ENCODE data around the gene PDSS1. TPM values are rescaled to one million over a fixed set of nuclear protein-coding genes. Genes with fewer than 3 reads are reported as not detected.
A peak's percentile ranks its signal among the peaks of the same experiment; 100 is the strongest.

PDSS1 gene
- total and polyA plus RNA-seq, 4 donors: 6.0 to 7.6 (median 7.1) TPM

DNA sequence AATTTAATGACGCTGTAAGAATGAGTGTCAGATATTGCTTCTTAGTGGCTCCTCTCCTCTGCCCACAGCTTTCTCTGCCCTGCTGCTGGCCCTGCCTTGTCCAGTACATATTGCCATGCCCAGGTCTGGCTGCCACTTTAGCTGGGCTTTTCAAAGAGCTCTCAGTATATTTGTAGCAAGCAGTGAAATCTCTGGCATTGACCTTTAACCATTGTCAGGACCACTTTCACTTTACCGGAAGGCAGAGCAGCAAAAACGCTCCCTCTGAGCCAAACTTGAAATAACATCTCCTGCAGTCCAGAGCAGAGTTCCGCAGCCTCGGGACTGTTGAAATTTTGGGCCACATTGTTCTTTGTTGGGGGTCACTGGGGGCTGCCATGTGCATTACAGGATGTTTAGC, 13.8 kb downstream of the PDSS1 start (continued):
- peak in 1 of 2 donors; percentile 39 for TF ChIP-seq GABPA (IDR thresholded peaks at IDR 0.05 in 1 of 2, conservative IDR thresholded peaks at IDR 0.05 in 1 of 2)
- TF ChIP-seq, protein P1, sequence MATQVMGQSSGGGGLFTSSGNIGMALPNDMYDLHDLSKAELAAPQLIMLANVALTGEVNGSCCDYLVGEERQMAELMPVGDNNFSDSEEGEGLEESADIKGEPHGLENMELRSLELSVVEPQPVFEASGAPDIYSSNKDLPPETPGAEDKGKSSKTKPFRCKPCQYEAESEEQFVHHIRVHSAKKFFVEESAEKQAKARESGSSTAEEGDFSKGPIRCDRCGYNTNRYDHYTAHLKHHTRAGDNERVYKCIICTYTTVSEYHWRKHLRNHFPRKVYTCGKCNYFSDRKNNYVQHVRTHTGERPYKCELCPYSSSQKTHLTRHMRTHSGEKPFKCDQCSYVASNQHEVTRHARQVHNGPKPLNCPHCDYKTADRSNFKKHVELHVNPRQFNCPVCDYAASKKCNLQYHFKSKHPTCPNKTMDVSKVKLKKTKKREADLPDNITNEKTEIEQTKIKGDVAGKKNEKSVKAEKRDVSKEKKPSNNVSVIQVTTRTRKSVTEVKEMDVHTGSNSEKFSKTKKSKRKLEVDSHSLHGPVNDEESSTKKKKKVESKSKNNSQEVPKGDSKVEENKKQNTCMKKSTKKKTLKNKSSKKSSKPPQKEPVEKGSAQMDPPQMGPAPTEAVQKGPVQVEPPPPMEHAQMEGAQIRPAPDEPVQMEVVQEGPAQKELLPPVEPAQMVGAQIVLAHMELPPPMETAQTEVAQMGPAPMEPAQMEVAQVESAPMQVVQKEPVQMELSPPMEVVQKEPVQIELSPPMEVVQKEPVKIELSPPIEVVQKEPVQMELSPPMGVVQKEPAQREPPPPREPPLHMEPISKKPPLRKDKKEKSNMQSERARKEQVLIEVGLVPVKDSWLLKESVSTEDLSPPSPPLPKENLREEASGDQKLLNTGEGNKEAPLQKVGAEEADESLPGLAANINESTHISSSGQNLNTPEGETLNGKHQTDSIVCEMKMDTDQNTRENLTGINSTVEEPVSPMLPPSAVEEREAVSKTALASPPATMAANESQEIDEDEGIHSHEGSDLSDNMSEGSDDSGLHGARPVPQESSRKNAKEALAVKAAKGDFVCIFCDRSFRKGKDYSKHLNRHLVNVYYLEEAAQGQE (IDR thresholded peaks at IDR 0.05): no peak

DNA sequence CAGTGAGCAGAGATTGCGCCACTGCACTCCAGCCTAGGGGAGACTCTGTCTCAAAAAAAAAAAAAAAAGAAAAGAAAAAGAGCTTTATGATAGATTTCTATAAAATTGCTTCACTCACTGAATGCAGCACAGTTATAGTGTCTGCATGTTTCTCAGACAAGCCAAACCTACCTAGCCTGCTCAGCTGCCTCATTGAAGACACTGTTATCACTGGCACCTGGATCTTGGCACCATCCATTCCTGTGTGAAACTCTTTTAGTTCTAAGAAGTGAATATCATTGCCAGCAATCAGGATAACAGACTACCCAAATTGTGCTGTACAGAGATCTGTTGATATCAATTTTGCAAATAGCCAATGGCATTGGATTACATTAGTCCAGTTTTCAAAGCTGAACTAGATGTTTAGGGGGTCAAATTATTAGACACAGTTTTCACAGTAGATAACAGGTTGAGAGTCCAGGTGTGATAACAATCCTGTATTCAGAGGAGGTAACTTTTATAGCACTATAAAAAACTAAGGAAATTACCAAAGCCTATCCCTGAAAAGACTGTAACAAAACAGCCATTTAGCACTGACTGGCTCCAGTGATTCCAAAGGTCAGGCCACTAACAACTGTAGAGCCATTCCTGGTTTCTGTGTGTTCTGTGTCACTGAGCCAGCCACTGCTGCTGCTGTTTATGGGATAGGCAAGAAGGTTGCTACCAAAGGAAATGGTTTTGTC, 17.1 kb downstream of the PDSS1 start:
- peaks cover 2 to 14% (median 6%) of the 10 kb centered on the region in 4 donors for H3K36me3 ChIP-seq (ENCODE audit: control insufficient read depth in 4 of 4, insufficient read depth in 3 of 4, low read depth in 1 of 4, low read length in 3 of 4)
- TF ChIP-seq RAD21 (IDR thresholded peaks at IDR 0.05) (peak; percentile 13 to 28), FOXA2 (IDR thresholded peaks at IDR 0.05) (no peak), EGR1 (IDR thresholded peaks at IDR 0.05; ENCODE audit: low read depth in 2 of 2) (no peak), HNF4G (IDR thresholded peaks at IDR 0.05) (peak; percentile 70), FOXA1 (IDR thresholded peaks at IDR 0.05) (no peak), GABPA (IDR thresholded peaks at IDR 0.05 in 1 of 2, conservative IDR thresholded peaks at IDR 0.05 in 1 of 2) (no peak), TAF1 (conservative IDR thresholded peaks at IDR 0.05) (no peak), HNF4A (conservative IDR thresholded peaks at IDR 0.05) (peak; percentile 81 to 82), JUND (IDR thresholded peaks at IDR 0.05) (no peak), YY1 (IDR thresholded peaks at IDR 0.05) (peak; percentile 48), RXRA (IDR thresholded peaks at IDR 0.05) (peak; percentile 7 to 10), NR2F2 (IDR thresholded peaks at IDR 0.05) (no peak), SP1 (IDR thresholded peaks at IDR 0.05) (peak; percentile 82)
- TF ChIP-seq, protein P2, sequence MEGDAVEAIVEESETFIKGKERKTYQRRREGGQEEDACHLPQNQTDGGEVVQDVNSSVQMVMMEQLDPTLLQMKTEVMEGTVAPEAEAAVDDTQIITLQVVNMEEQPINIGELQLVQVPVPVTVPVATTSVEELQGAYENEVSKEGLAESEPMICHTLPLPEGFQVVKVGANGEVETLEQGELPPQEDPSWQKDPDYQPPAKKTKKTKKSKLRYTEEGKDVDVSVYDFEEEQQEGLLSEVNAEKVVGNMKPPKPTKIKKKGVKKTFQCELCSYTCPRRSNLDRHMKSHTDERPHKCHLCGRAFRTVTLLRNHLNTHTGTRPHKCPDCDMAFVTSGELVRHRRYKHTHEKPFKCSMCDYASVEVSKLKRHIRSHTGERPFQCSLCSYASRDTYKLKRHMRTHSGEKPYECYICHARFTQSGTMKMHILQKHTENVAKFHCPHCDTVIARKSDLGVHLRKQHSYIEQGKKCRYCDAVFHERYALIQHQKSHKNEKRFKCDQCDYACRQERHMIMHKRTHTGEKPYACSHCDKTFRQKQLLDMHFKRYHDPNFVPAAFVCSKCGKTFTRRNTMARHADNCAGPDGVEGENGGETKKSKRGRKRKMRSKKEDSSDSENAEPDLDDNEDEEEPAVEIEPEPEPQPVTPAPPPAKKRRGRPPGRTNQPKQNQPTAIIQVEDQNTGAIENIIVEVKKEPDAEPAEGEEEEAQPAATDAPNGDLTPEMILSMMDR (IDR thresholded peaks at IDR 0.05; ENCODE audit: low read depth, low read length, missing input control): no peak
- TF ChIP-seq, protein P1 (IDR thresholded peaks at IDR 0.05): no peak
- TF ChIP-seq, protein P3, sequence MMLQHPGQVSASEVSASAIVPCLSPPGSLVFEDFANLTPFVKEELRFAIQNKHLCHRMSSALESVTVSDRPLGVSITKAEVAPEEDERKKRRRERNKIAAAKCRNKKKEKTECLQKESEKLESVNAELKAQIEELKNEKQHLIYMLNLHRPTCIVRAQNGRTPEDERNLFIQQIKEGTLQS (IDR thresholded peaks at IDR 0.05): no peak
- TF ChIP-seq, protein P4, sequence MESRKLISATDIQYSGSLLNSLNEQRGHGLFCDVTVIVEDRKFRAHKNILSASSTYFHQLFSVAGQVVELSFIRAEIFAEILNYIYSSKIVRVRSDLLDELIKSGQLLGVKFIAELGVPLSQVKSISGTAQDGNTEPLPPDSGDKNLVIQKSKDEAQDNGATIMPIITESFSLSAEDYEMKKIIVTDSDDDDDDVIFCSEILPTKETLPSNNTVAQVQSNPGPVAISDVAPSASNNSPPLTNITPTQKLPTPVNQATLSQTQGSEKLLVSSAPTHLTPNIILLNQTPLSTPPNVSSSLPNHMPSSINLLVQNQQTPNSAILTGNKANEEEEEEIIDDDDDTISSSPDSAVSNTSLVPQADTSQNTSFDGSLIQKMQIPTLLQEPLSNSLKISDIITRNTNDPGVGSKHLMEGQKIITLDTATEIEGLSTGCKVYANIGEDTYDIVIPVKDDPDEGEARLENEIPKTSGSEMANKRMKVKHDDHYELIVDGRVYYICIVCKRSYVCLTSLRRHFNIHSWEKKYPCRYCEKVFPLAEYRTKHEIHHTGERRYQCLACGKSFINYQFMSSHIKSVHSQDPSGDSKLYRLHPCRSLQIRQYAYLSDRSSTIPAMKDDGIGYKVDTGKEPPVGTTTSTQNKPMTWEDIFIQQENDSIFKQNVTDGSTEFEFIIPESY (IDR thresholded peaks at IDR 0.05): no peak
- TF ChIP-seq, protein P5, sequence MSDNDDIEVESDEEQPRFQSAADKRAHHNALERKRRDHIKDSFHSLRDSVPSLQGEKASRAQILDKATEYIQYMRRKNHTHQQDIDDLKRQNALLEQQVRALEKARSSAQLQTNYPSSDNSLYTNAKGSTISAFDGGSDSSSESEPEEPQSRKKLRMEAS (IDR thresholded peaks at IDR 0.05): no peak
- no peak for DNase-seq (ENCODE audit: low spot score)
- H3K27me3 ChIP-seq (ENCODE audit: control insufficient read depth in 4 of 4, insufficient read depth in 4 of 4, low read length in 3 of 4): no peaks in the 10 kb centered on the region
- H3K9ac ChIP-seq (ENCODE audit: low read depth in 1 of 2, low read length in 2 of 2): no peak overlapping the region
- no peak overlapping the region for H3K4me3 ChIP-seq (ENCODE audit: low read depth in 1 of 3, low read length in 3 of 3)
- H3K9me3 ChIP-seq (ENCODE audit: control insufficient read depth in 4 of 4, low read length in 3 of 4): no peaks in the 10 kb centered on the region
- 88% methylated on average over 1 of the region's 1 CpG for WGBS
- peaks cover 0 to 2% (median 0%) of the 10 kb centered on the region in 4 donors for H3K4me1 ChIP-seq (ENCODE audit: control insufficient read depth in 4 of 4, insufficient read depth in 4 of 4, low read length in 3 of 4)
- no peak overlapping the region for H3K27ac ChIP-seq (ENCODE audit: low read depth in 1 of 2, low read length in 2 of 2)

All from liver (tissue), 9 donors.